Small intestine (tissue), 7 donors: ENCODE data around the gene NFATC1. TPM values are rescaled to one million over a fixed set of nuclear protein-coding genes. Genes with fewer than 3 reads are reported as not detected.

Experiments
- DNase-seq, 2 donors: peaks; one replicate each; pipeline versions ENCODE4 v3.0.0 to v3.0.0-alpha.2; 2013
- FAIRE-seq: peaks from 2 replicates; lab custom pipeline; 2012; peaks lifted over from hg19 to GRCh38; lab: Jason Lieb, UNC
- H3K27ac ChIP-seq, 3 donors: one replicate each; pipeline ENCODE4 v1.5.1; 2013; ENCODE audit warnings: low read length in 2 of 3, mild to moderate bottlenecking in 2 of 3, control low read depth in 1 of 3, inconsistent platforms in 1 of 3, low read depth in 1 of 3, moderate library complexity in 1 of 3
- H3K27me3 ChIP-seq, 3 donors: one replicate each; pipeline ENCODE4 v1.6.1; 2013; ENCODE audit warnings: low read length in 3 of 3, inconsistent platforms in 1 of 3; ENCODE audit not compliant: control insufficient read depth in 3 of 3, insufficient read depth in 3 of 3
- H3K36me3 ChIP-seq, 3 donors: one replicate each; pipeline ENCODE4 v1.6.1; 2013; ENCODE audit warnings: low read length in 3 of 3, inconsistent platforms in 1 of 3, low read depth in 1 of 3, mild to moderate bottlenecking in 1 of 3, moderate library complexity in 1 of 3; ENCODE audit not compliant: control insufficient read depth in 3 of 3, insufficient read depth in 2 of 3
- H3K4me1 ChIP-seq, 3 donors: one replicate each; pipeline ENCODE4 v1.6.1; 2013; ENCODE audit warnings: low read length in 2 of 3, inconsistent platforms in 1 of 3, low read depth in 1 of 3, mild to moderate bottlenecking in 1 of 3, moderate library complexity in 1 of 3; ENCODE audit not compliant: control insufficient read depth in 3 of 3, insufficient read depth in 2 of 3
- H3K4me3 ChIP-seq, 3 donors: one replicate each; pipeline ENCODE4 v1.5.1; 2013; ENCODE audit warnings: low read length in 3 of 3, control low read depth in 1 of 3, inconsistent platforms in 1 of 3, low read depth in 1 of 3, mild to moderate bottlenecking in 1 of 3, moderate library complexity in 1 of 3
- H3K9me3 ChIP-seq, 2 donors: one replicate each; pipeline ENCODE4 v1.6.1; 2013; ENCODE audit warnings: low read depth in 1 of 2, low read length in 1 of 2; ENCODE audit not compliant: control insufficient read depth in 2 of 2, insufficient read depth in 1 of 2
- WGBS, 3 donors: extraction: QIAGEN DNeasy Blood & Tissue Kit; methylation state at CpG; one replicate each; pipeline ENCODE4 v1.1.7; 2013; 5-methylcytosine and 5-hydroxymethylcytosine counted together
- polyA plus RNA-seq, 4 donors: library from polyadenylated mRNA; stranded (reverse) in 3 of 4; unstranded in 1 of 4; fragments of 200-250 nt in 3 of 4; fragments of 120-200 nt in 1 of 4; gene quantifications; one replicate each; pipeline versions ENCODE4 v1.2.1 to v1.2.3, GENCODE V29; 2013
- donor health status: healthy with polysubstance abuse.
- donor health status: control.
- donor health status: control.
- donor health status: Bipolar disorder and iron deficiency.
- donor health status: healthy.

The NFATC1 gene
- polyA plus RNA-seq, 4 donors: 0.67 to 5.9 (median 2.2) TPM

- DNase-seq: no peak
- Histone ChIP-seq H3K27me3 (no peaks in the 10 kb centered on the region), H3K27ac (no peak overlapping the region), H3K4me3 (no peak overlapping the region), H3K9me3 (no peaks in the 10 kb centered on the region), H3K36me3 (no peaks in the 10 kb centered on the region), H3K4me1 (no peaks in the 10 kb centered on the region)
- FAIRE-seq: no peak
- 56 to 65% (median 58%) methylated on average over 37 of the region's 37 CpGs for WGBS, 3 donors
Observed at GRCh38 chr18:79519751-79520477, 124.2 kb downstream of the NFATC1 start.

GRCh38 chr18:79520478-79521390 lies 125.0 kb downstream of the NFATC1 start:
- FAIRE-seq: no peak
- Histone ChIP-seq H3K36me3 (no peaks in the 10 kb centered on the region), H3K27ac (no peak overlapping the region), H3K9me3 (no peaks in the 10 kb centered on the region), H3K4me1 (no peaks in the 10 kb centered on the region), H3K4me3 (no peak overlapping the region), H3K27me3 (no peaks in the 10 kb centered on the region)
- no peak for DNase-seq
- WGBS, 3 donors: 76 to 83% (median 80%) methylated on average over 9 of the region's 9 CpGs

- FAIRE-seq: no peak
Observed at GRCh38 chr18:79521416-79522205, 125.9 kb downstream of the NFATC1 start.

GRCh38 chr18:79522451-79523205 lies 126.9 kb downstream of the NFATC1 start:
- Histone ChIP-seq H3K9me3 (no peaks in the 10 kb centered on the region), H3K27me3 (no peaks in the 10 kb centered on the region), H3K4me1 (no peaks in the 10 kb centered on the region), H3K27ac (peak overlapping the region in 1 of 3 donors; percentile 80), H3K4me3 (no peak overlapping the region), H3K36me3 (peaks cover 0 to 2% (median 0%) of the 10 kb centered on the region in 3 donors)
- FAIRE-seq (no peak), DNase-seq (peak in 1 of 2 donors; percentile 23)
- WGBS, 3 donors: 75 to 78% (median 77%) methylated on average over 17 of the region's 17 CpGs

More at GRCh38 chr18:79521416-79522205, 125.9 kb downstream of the NFATC1 start:
- H3K36me3 ChIP-seq: no peaks in the 10 kb centered on the region
- peak overlapping the region in 1 of 3 donors; percentile 80 for H3K27ac ChIP-seq
- H3K4me3 ChIP-seq: no peak overlapping the region
- WGBS, 3 donors: 60 to 77% (median 76%) methylated on average over 6 to 9 of the region's 9 CpGs
- H3K4me1 ChIP-seq: no peaks in the 10 kb centered on the region
- H3K9me3 ChIP-seq: no peaks in the 10 kb centered on the region
- no peaks in the 10 kb centered on the region for H3K27me3 ChIP-seq
- no peak for DNase-seq

GRCh38 chr18:79523206-79523735 lies 127.5 kb downstream of the NFATC1 start:
- FAIRE-seq (no peak), DNase-seq (no peak)
- H3K36me3 ChIP-seq: peaks cover 0 to 2% (median 0%) of the 10 kb centered on the region in 3 donors
- 59 to 65% (median 63%) methylated on average over 11 of the region's 11 CpGs for WGBS, 3 donors
- H3K9me3 ChIP-seq: no peaks in the 10 kb centered on the region
- no peak overlapping the region for H3K4me3 ChIP-seq
- peak overlapping the region in 1 of 3 donors; percentile 80 for H3K27ac ChIP-seq
- no peaks in the 10 kb centered on the region for H3K4me1 ChIP-seq
- H3K27me3 ChIP-seq: no peaks in the 10 kb centered on the region

GRCh38 chr18:79523736-79524180 lies 128.0 kb downstream of the NFATC1 start:
- DNase-seq (peak in 1 of 2 donors; percentile 51), FAIRE-seq (no peak)
- H3K9me3 ChIP-seq: no peaks in the 10 kb centered on the region
- peaks cover 0 to 2% (median 0%) of the 10 kb centered on the region in 3 donors for H3K36me3 ChIP-seq
- peak overlapping the region in 1 of 3 donors; percentile 11 for H3K4me3 ChIP-seq
- H3K27ac ChIP-seq: peak overlapping the region in 1 of 3 donors; percentile 84
- no peaks in the 10 kb centered on the region for H3K27me3 ChIP-seq
- no peaks in the 10 kb centered on the region for H3K4me1 ChIP-seq
- 64 to 74% (median 66%) methylated on average over 13 of the region's 13 CpGs for WGBS, 3 donors

- Histone ChIP-seq H3K4me1 (no peaks in the 10 kb centered on the region), H3K36me3 (peaks cover 0 to 2% (median 0%) of the 10 kb centered on the region in 3 donors), H3K4me3 (peak overlapping the region in 1 of 3 donors; percentile 11), H3K9me3 (no peaks in the 10 kb centered on the region), H3K27me3 (peaks cover 0 to 3% (median 0%) of the 10 kb centered on the region in 3 donors), H3K27ac (peak overlapping the region in 1 of 3 donors; percentile 84)
- WGBS, 3 donors: 62 to 88% (median 72%) methylated on average over 57 to 63 of the region's 63 CpGs
- FAIRE-seq: no peak
- DNase-seq: no peak
Observed at GRCh38 chr18:79524181-79525078, 128.7 kb downstream of the NFATC1 start.
